GM19452 (cell line): ENCODE results near the gene TACR1.

ENCODE experiments used
- ATAC-seq: cut with Tn5 transposase; IDR thresholded peaks from one replicate; pipeline ENCODE4 v1.9.1; 2021; ENCODE audit not compliant: unreplicated experiment

The TACR1 gene

DNA sequence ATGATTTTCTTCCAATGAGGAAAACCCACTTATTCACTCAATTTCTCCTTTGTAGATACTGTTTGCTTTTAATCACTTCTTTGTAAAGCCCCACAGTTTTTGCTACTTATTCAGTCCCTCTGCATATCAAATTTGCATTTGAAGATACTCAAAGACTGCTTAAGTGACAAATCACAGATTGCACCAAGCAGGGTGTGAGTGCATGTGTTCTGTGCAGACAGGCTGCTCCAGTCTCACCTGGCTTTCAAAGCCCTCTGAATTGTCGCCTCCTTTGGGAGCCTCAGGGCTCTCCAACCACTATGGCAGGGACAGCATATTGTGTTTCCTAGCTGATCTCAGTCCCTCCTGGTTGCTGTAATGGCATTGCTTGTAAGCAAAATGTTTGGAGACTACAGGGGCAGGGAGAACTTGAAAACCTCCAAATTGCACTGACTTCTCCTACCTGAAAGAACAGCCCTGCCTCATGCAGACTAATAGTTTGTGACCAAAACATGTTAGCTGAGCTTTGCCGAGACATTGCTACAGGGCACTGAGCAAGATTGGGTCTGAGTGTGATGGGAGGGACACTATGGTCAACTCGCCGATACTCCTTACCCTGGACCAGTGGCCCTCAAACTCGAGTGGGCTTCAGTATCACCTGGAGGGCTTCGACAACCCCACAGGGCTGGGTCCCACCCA, 144.0 kb downstream of the TACR1 start:
- no peak for ATAC-seq

DNA sequence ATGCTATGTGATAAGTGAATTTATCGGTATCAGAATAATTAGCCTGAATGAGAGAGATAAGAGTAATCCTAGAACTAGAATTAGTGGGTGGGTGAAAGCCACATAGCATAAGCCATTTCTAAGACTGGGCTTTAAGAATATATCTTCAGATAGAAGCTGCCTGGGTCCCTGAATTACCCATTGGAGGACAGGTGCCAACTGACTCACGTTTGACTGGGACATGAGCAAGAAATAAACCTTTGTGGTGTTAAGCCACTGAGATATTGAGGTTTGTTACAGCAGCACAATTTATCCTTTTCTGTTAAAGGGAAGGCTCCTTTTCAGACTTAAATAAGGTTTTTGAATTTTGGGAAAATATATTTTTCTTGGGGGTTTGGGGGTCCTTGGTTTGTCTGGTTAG, 145.0 kb downstream of the TACR1 start:
- ATAC-seq = no peak

DNA sequence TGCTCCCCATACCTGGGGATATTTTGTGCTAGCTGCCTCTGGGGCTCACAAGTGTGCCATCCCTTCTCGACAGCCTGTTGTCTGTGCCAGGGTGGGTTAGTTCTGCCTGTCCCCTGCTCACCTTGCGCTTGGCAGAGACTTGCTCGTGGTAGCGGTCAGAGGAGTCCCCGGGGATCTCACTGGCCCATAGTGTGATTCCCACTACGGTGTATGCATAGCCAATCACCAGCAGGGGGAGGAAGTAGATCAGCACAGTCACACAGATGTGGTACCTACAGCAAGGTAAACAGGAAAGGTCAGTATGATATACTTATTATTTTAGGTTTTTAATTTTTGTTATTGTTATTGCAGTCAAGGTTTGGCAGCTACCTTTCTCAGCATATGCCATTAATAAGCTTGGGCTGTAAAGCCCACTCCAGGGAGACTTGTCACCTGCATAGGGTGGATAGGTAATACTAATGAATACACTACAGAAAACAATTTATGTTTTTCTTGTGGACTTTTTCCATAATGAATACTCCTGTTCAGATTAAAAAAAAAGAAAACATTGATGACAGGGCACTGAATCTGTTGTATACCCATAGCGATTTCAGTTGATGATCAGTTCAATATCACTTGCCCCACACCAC, 145.7 kb downstream of the TACR1 start:
- peak; percentile 80 for ATAC-seq

DNA sequence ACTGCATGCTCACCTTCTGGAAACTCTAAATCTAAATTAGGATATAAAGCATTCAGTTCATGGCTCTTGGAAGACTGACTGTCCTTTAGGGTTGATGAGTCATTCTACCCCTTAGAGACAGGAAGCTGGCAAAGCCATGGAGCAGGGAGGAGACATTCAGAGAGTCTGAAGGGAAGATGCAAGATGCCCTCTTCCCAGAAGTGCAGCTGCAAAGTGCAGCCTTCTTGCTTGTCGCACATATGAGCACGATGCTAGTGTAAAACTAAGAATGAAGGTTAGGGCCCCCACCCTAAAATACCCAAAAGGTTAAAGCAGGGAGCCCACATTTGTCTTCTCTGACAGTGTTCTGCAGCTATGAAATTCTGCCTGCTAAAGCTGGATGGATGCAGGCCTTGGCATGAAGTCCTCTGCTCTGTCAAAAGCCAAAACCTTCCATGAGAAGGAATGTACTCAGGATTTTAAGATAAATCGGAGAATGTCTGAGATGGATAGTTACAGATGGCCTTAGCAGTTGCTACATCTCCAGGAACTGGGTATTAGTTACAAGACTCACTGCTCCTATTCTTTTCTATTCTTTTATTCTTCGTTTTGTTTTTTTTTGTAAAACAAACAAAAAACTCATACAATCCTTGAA, 151.2 kb downstream of the TACR1 start:
- no peak for ATAC-seq

DNA sequence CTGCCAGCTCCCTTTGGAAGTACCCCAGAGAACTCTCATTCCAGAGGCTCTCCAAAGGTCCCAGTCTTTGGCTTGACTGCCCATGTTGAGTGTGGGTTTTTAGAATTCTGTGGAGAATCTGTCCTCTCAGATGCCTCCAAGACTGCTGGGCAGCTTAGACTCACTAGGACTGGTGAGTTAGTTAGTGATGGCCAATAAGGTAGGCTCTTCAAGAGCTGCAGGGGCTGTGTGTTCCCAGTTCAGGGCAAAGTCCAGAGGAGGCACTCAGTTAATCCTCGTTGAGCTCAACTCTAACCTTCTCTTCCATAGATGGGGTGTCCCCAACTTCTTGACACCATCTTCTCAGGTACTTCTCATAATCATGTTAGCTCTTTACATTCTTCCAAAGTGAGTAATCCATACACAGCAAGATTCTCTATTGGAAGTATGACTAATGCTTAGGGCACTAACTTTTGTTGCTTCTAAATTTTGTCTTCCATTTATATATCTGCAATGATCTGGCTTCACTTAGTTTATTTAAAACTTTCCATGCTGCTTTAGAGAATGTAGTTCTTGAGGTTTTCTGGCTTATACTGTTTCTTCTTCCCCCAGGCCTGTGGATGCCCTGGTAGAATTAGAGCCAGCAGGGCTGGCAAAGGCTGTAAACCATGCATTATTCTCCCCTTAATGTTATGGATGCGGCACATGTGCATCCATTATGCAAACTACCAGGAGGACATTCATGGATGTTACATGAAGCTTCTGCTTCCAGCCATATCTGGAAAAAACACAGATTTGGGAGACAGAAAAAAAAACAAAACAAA, 151.9 kb downstream of the TACR1 start:
- no peak for ATAC-seq

DNA sequence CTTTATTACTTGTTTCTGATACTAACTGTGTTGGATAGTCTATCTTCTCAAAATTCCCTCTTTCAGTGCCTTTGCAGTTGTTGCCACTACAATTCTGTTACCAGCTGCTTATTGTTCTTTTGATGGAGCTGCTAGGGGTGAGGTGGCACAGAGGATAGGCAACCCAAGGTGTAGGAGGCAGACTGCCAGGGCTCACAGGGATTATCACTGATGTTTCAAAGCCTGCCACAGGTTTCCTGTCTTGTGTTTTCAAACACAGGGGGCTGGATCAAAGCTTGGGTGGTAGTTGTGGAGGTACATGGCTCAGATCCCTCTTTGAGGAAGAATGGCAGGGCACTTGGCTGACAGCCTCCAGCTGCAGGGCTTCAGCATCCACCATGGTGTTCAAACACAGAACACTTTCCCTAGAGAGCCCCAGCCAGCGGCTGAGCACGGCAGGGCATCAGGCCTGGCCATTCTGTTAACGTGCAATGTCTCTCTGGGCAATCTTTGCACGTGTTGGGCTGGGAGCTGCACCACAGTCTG, 153.7 kb downstream of the TACR1 start:
- ATAC-seq = no peak

DNA sequence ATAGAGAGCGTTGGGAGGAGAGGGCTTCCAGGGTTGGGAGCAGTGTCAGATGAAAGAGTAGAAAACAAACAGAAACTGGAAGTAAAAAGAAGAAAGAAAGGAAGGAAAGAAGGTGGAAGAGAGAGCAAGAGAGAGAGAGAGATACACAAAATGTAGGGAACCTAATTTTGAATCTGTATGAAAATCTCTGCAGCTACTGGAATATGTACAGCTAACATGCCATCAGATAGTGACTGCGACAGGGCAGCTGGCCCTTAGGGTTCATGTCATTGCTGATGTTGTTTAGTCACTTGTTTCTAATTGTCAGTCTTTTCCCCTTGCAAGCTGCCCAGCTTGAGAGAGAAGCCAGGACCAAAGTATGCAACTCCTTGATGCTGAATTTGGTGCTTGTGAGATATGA, 155.0 kb downstream of the TACR1 start:
- ATAC-seq = no peak

DNA sequence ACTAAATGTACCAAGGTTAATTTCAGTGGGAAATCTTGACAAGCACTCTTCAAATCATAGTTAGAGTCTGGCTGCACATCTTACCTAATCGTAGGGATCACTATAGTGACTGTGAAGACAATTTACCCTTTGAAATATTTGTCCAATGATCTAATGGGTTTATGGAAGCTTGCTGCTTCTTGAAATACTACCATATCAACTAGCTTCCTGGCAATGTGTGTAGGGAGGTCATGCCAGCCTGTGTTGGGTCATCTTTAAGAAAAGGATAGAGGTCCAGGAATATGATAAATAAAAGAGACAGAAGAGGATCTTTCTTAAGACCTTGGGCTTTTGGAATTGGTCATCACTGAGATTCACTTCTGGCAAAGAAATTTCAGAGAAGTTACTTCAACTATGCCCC, 156.5 kb downstream of the TACR1 start:
- no peak for ATAC-seq

DNA sequence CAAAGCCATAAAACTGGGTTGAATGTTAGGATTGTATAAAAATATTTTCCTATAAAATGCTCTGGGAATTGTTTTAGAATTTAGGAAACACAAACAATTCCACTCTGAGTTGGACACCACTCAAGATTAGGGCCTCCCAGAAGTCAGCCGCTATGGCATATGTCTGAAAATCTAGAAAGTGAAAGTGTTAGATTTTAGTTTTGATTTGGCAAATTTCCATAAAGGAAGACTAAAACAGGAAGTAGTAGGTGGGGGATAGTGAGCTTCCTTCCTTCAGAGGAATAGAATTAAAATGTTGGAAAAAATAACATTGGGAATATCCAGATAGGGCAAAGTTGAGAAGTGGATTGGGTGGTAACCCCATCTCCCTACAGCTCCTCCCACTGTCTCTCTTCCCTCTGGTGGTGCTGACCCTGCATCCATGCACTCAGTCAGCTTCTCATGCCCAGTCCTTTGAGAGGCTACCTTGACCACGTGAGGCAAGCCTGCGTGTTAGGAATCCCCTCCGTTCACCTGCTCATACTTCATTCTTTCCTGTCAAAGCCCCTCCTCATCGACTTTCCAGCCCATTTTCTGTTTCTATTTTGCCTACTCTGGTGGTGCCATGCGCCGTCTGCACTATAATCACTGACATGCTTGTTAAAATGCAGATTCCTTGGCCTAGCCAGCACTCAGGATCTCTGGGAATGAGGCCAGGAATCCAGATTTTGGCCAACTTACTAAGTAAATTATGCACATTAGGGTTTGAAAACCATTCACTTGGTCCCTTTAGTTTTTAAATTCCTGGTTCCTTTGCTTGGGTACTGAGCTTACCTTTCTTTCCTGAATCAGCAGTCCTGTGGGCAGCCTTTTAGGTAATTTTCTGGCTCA, 157.4 kb downstream of the TACR1 start:
- ATAC-seq = no peak

DNA sequence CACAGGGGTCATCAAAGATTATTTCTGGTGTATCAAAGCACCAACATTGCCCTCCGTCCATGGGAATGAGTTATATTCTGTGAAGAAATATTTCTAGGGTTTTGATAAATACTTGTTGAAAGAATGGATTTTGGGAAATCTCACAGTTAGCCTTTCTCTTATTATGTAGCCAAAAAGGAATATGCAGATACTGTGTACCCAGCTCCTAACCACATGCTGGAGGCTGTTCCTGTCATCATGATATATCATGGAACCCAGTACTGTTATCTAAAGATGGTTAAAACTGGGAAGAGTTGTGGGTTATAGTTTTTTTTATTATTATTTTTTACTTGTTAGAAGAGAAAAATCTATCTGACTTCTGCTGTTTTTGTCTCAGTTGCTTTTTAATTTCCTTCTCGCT, 158.1 kb downstream of the TACR1 start:
- ATAC-seq = no peak

DNA sequence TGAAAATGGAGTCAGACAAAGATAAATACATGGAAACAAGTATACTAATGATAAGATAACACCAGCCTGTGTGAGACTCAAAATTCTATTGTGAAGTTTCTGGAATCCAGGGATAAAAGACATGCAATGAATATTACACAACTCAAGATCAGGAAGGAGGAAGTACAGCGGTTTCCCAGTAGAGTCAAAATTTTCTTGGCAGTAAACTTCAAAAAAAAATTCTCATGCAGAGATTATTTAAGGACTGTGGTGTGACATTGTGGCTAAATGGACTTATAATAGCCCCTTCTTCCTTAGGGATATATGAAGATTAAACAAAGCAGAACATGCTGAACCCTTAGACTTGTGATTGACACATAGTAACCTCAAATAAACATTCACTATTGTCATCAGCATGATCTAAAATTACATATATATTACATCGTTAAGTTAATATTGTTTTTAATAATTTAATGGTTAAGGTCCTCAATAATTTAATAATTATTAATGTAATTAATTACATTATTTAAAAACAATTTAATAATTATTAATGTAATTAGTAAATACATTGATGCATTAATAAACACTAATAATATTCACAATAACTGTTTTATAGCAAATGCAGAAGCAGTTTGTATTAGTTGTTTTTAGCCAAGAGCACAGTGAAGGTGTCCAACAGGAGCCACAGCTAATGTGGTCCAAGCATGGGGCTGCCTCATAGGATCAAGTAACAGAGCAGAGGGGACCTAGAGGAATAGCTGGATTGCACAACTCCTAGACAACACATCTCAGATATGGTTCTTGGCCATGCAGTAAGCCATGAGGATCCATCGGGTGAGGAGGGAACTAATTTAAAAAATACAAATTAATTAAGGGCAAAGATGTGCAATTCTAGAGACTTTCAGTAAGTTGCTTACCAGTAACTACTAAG, 163.6 kb downstream of the TACR1 start:
- ATAC-seq = no peak

DNA sequence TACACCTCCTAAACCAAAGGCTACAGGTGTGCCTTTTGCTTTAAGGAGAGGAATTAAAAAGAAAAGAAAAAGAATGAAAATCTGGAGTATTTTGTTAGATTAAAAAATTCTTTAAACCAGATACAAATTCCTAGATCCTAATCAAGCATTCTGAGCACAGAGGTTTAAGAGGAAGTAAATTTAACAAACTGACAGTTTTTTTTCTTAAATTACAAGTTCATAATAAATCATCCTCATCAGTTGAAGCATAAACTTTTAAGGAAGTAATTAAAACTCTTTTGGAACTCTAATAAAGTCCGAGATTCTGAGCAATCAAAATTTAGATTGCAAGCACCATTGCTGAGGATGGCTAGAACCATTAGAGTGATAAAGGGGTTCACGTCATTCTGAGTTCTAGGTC, 165.8 kb downstream of the TACR1 start:
- ATAC-seq = no peak

DNA sequence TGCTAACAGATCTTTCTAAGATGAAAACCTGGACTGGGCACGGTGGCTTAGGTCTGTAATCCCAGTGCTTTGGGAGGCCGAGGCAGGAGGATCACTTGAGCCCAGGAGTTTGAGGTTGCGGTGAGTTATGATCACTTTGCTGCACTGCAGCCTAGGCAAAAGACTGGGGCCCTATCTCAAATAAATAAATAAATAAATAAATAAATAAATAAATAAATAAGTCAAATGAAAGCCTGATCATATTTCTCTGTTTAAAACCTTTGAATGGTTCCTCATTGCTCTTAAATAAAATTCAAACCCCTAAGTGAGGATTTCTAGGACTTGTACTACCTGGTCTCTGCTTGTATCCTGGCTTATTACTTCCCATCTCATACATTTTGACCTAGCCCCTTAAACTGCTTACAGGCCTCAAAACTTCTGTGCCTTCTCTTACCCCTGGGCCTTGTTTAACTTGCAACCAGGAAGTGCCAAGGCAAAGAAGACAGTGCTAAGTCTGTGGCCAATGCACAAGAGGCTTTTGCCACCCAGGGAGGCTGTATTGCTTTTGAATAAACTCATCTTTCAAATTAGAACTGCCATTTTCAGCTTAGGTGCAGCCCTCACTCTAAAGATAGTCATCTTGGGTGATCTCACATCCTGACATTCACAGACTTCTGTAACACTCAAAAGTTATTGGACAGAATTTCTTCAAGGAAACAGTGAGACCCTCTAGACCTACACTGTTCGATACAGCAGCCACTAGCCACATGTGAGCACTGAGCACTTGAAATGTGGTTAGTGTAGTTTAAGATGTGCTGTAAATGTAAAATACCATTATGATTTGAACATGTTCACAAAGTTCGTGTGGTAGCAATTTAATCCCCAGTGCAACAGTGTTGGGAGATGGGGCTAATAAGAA, 167.2 kb downstream of the TACR1 start:
- ATAC-seq = no peak

DNA sequence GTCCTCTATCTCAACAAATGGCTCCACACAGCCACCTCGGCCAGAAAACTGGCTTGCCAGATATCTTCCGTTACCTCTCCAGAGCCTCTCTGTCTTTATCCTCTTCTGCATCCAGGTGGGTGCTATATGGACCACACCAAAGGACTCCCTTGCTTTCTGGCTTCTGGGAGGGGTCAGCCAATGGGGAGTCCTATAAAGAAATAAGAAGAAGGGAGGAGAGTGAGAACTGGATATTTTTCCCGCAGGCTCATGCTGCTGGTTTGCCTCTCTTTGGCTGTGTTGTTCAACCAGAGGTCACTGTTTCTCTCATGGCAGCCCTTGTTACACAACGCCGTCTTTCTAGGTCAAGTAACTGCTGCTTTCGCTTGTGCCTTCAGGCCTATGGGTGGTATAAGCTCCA, 168.1 kb downstream of the TACR1 start:
- no peak for ATAC-seq

DNA sequence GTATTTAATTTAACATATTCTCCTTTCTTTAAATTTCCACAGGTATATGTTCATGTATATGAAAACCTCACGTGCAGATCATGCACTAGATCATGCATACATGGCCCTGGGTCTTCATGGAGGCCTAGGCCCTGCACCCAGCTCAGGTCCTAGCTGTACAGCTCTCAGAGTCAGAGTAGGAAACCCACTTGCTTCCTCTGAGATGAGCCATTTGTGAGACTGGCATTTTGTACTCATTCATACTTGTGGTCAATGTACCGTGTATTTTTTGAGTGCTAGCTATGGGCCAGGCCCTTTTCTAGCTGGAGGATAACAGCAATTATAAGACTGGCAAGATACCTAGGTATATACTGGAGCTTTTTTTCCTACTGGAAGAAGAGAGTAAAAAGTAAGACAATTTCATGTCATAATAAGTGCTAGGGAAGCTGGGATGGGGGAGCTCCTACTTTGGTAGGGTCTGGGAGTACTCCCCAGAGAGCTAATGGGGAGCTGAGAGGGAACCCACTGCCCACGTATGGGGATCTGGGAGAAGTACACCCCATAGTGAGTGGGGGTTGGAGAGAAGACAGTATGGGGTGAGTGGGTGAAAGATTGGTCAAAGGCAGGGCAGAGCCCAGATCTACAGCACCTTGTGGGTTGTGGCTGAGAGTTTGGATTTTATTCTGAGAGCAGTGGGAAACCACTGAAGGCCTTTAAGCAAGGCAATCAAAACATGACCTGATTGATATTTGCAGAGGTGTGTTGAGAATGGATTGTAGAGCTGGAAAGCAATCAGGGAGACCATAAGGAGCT, 168.9 kb downstream of the TACR1 start:
- no peak for ATAC-seq

DNA sequence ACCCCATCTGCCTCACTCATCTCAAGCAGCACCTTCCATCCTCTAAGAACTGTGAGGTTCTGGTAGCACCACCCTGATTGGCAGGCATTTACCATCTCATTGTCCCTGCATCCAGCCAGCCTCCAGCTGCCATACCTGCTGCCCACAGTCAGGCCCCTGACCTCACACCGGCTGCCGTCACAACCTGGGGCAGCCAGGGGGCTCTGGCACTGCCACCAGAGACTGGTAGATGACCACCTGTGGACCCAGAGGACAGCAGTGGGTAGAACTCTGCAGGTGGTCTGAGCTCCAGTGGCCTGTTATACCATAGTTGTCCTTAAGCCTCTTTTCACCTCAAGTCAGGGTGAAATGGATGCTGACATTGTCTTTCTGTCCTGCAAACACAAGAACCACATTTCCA, 171.4 kb downstream of the TACR1 start:
- ATAC-seq = no peak

DNA sequence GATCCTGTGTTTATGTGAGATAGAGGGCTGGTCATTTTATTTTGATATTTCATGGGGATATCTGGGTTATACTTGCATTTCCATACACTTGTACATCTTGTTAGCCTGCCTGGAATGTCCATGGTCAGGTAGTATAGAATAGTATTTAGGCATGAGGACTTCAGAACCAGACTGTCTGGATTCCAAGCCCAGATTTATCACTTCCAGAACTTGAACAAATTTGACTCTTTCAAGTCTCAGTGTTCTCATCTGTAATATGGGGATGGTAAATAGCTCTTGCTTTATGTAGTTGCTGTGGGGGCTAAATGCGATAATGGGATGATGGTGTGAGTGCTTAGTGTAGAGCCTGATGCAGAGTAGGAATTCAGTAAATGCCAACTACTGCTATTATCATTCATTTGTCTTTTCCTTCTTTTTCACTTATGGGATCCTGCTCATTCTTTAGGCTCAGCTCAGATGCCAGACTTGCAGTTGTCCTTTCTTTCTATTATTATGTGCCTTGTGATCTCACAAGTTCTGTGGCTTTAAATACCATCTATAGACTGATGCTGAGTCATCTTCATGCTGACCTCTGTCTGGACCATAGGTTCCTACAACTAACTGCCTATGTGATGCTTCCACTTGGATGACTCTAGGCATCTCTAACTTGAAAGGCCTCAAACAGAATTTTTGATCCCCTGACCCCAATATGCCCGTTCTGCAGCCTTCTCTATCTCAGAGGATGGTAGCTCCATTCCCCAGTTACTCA, 173.5 kb downstream of the TACR1 start:
- ATAC-seq = no peak
